HG03520 (cell line): ENCODE measurements around the gene HADH.
"Not testable (repeated sequence)": the region's sequence is repeated elsewhere in the genome, so short reads cannot be mapped to it uniquely, and the experiment has no call there.

Experiments used
- ATAC-seq: cut with Tn5 transposase; IDR thresholded peaks from one replicate; pipeline ENCODE4 v1.9.1; 2021; ENCODE audit warnings: mild to moderate bottlenecking, moderate library complexity; ENCODE audit not compliant: unreplicated experiment

Gene HADH

GRCh38 chr4:107994894-107995293 lies 5.2 kb downstream of the HADH start:
- no peak for ATAC-seq

- no peak for ATAC-seq
These were observed 7.5 kb downstream of the HADH start for GRCh38 chr4:107996949-107997788.

GRCh38 chr4:107997794-107998193 lies 8.1 kb downstream of the HADH start:
- no peak for ATAC-seq

GRCh38 chr4:107999932-108000539 lies 10.3 kb downstream of the HADH start:
- no peak for ATAC-seq

- no peak for ATAC-seq
These were observed 11.9 kb downstream of the HADH start for GRCh38 chr4:108001540-108002135.

GRCh38 chr4:108003982-108004515 lies 14.4 kb downstream of the HADH start:
- ATAC-seq = no peak

- no peak for ATAC-seq
These were observed 15.0 kb downstream of the HADH start for GRCh38 chr4:108004646-108005045.

- ATAC-seq = no peak
These were observed 16.1 kb downstream of the HADH start for GRCh38 chr4:108005807-108006206.

GRCh38 chr4:108006361-108006760 lies 16.7 kb downstream of the HADH start:
- no peak for ATAC-seq

GRCh38 chr4:108007984-108008383 lies 18.3 kb downstream of the HADH start:
- no peak for ATAC-seq

- ATAC-seq = no peak
These were observed 19.0 kb downstream of the HADH start for GRCh38 chr4:108008721-108009120.

- ATAC-seq = no peak
These were observed 20.5 kb downstream of the HADH start for GRCh38 chr4:108010167-108010566.

- ATAC-seq = not testable (repeated sequence)
These were observed 22.7 kb downstream of the HADH start for GRCh38 chr4:108012382-108012781.

GRCh38 chr4:108013327-108013726 lies 23.6 kb downstream of the HADH start:
- ATAC-seq = no peak

- ATAC-seq = no peak
These were observed 24.3 kb downstream of the HADH start for GRCh38 chr4:108013955-108014354.

- ATAC-seq = peak; percentile 79
These were observed 28.6 kb downstream of the HADH start for GRCh38 chr4:108018040-108018883.

- no peak for ATAC-seq
These were observed 29.1 kb downstream of the HADH start for GRCh38 chr4:108018884-108019187.

- no peak for ATAC-seq
These were observed 34.6 kb downstream of the HADH start for GRCh38 chr4:108024085-108024877.

- no peak for ATAC-seq
These were observed 35.1 kb downstream of the HADH start for GRCh38 chr4:108024878-108025165.

GRCh38 chr4:108029016-108029720 lies 39.5 kb downstream of the HADH start:
- ATAC-seq = no peak
